Esophagus muscularis mucosa (tissue), 4 donors: ENCODE results near the gene CDC14B. TPM values are rescaled to one million over a fixed set of nuclear protein-coding genes. Genes with fewer than 3 reads are reported as not detected.

ENCODE experiments used
- DNase-seq: peaks from one replicate; pipeline ENCODE4 v3.0.0-alpha.2; 2017; ENCODE audit errors: extremely low spot score
- H3K27ac ChIP-seq, 4 donors: fragments of 200-600 bp; sonication (generic); replicated peaks in 1 of 4; 1 replicate in 3 of 4; 2 replicates in 1 of 4; pipeline ENCODE4 v1.5.1; 2016 to 2019; ENCODE audit warnings: mild to moderate bottlenecking in 1 of 4
- H3K27me3 ChIP-seq, 4 donors: fragments of 200-600 bp; sonication (generic); one replicate each; pipeline versions ENCODE4 v1.5.1 to v1.6.0; 2016 to 2019
- H3K36me3 ChIP-seq, 4 donors: fragments of 200-600 bp; sonication (generic); one replicate each; pipeline ENCODE4 v1.5.1; 2016 to 2019
- H3K4me1 ChIP-seq, 4 donors: fragments of 200-600 bp; sonication (generic); one replicate each; pipeline ENCODE4 v1.5.1; 2016 to 2019
- H3K4me3 ChIP-seq, 4 donors: fragments of 200-600 bp; sonication (generic); 1 replicate in 2 of 4; 2 replicates in 2 of 4; pipeline ENCODE4 v1.5.1; 2016 to 2019; ENCODE audit warnings: mild to moderate bottlenecking in 4 of 4, moderate library complexity in 1 of 4
- H3K9me3 ChIP-seq, 4 donors: fragments of 200-600 bp; sonication (generic); 1 replicate in 3 of 4; 2 replicates in 1 of 4; pipeline ENCODE4 v1.5.1; 2016 to 2019
- CTCF ChIP-seq, 3 experiments: fragments of 200-600 bp in 2 of 3; fragments of 450-650 bp in 1 of 3; sonication (generic) in 2 of 3; IDR thresholded peaks; one replicate each; pipeline ENCODE4 v1.5.1; 2017 to 2019; ENCODE audit warnings: antibody characterized with exemption in 3 of 3, mild to moderate bottlenecking in 2 of 3, moderate library complexity in 1 of 3
- EP300 ChIP-seq: sonication (generic); formaldehyde crosslinking; IDR thresholded peaks from one replicate; pipeline ENCODE4 v1.6.1; 2017; ENCODE audit warnings: antibody characterized with exemption
- POLR2A ChIP-seq: fragments of 450-650 bp; IDR thresholded peaks from one replicate; pipeline ENCODE4 v1.6.1; 2017; ENCODE audit warnings: antibody characterized with exemption, moderate library complexity, mild to moderate bottlenecking, low read depth
- POLR2AphosphoS5 ChIP-seq, 2 donors: sonication (generic); formaldehyde crosslinking; IDR thresholded peaks; one replicate each; pipeline ENCODE4 v1.6.1; 2017; ENCODE audit warnings: antibody characterized with exemption in 2 of 2
- WGBS: methylation state at CpG from one replicate; pipeline ENCODE4 v1.1.5; 2018; 5-methylcytosine and 5-hydroxymethylcytosine counted together
- intact Hi-C: fragments of 100-400 bp; cut with DNase I; formaldehyde crosslinking; loops from one replicate; pipeline ENCODE4 v1.15.1; 2023
- total RNA-seq, 4 donors: library from RNA; depleted of rRNA; stranded (reverse); fragments of >200 nt; gene quantifications; one replicate each; pipeline versions ENCODE4 v1.1.0 to v1.2.1, GENCODE V29; 2016

CDC14B gene
- total RNA-seq, 4 donors from 2014 or later: 22.0 to 39.7 (median 27.0) TPM

GRCh38 chr9:96607971-96608370 is 11.7 kb downstream of the CDC14B start:
- DNase-seq: no peak
- Histone ChIP-seq H3K9me3 (no peaks in the 10 kb centered on the region), H3K4me3 (no peak overlapping the region), H3K4me1 (peaks cover 24 to 47% (median 36%) of the 10 kb centered on the region in 4 donors), H3K27ac (no peak overlapping the region), H3K36me3 (no peaks in the 10 kb centered on the region), H3K27me3 (no peaks in the 10 kb centered on the region)
- intact Hi-C loops: no loop called here
- 75% methylated on average over 3 of the region's 3 CpGs for WGBS
- TF ChIP-seq POLR2AphosphoS5 (IDR thresholded peaks at IDR 0.05): no peak

- 89% methylated on average over 3 of the region's 3 CpGs for WGBS
- intact Hi-C loops: no loop called here
- no peaks in the 10 kb centered on the region for H3K27me3 ChIP-seq
These were observed 14.3 kb downstream of the CDC14B start for GRCh38 chr9:96605328-96605727.

GRCh38 chr9:96604004-96604319 is 15.7 kb downstream of the CDC14B start:
- TF ChIP-seq CTCF (IDR thresholded peaks at IDR 0.05) (no peak), POLR2A (no peak), EP300 (peak; percentile 66), POLR2AphosphoS5 (IDR thresholded peaks at IDR 0.05) (peak; percentile 58 to 67)
- 16% methylated on average over 3 of the region's 3 CpGs for WGBS

More at GRCh38 chr9:96605328-96605727, 14.3 kb downstream of the CDC14B start:
- H3K4me3 ChIP-seq: no peak overlapping the region
- no peak overlapping the region for H3K27ac ChIP-seq
- TF ChIP-seq POLR2A (no peak), EP300 (no peak), CTCF (IDR thresholded peaks at IDR 0.05) (no peak), POLR2AphosphoS5 (IDR thresholded peaks at IDR 0.05) (no peak)
- H3K9me3 ChIP-seq: no peaks in the 10 kb centered on the region
- H3K4me1 ChIP-seq: peaks cover 14 to 29% (median 16%) of the 10 kb centered on the region in 4 donors
- no peak for DNase-seq
- H3K36me3 ChIP-seq: no peaks in the 10 kb centered on the region

GRCh38 chr9:96603305-96604003 is 16.2 kb downstream of the CDC14B start:
- Histone ChIP-seq H3K27ac (peak overlapping the region; percentile 20 to 68 (median 66)), H3K9me3 (no peaks in the 10 kb centered on the region), H3K27me3 (no peaks in the 10 kb centered on the region), H3K36me3 (no peaks in the 10 kb centered on the region), H3K4me3 (peak overlapping the region in 1 of 4 donors; percentile 7), H3K4me1 (peaks cover 12 to 27% (median 16%) of the 10 kb centered on the region in 4 donors)
- no peak for DNase-seq
- intact Hi-C loops: no loop called here
- WGBS: 69% methylated on average over 8 of the region's 8 CpGs
- TF ChIP-seq POLR2AphosphoS5 (IDR thresholded peaks at IDR 0.05): no peak
- TF ChIP-seq EP300: no peak
- TF ChIP-seq CTCF (IDR thresholded peaks at IDR 0.05): no peak
- no peak for TF ChIP-seq POLR2A

More at GRCh38 chr9:96604004-96604319, 15.7 kb downstream of the CDC14B start:
- DNase-seq: no peak
- Histone ChIP-seq H3K27me3 (no peaks in the 10 kb centered on the region), H3K36me3 (no peaks in the 10 kb centered on the region), H3K27ac (peak overlapping the region; percentile 20 to 68 (median 66)), H3K4me1 (peaks cover 12 to 27% (median 16%) of the 10 kb centered on the region in 4 donors), H3K4me3 (peak overlapping the region in 1 of 4 donors; percentile 7), H3K9me3 (no peaks in the 10 kb centered on the region)
- intact Hi-C loops: no loop called here

- Histone ChIP-seq H3K4me3 (no peak overlapping the region), H3K27me3 (no peaks in the 10 kb centered on the region), H3K36me3 (no peaks in the 10 kb centered on the region), H3K9me3 (no peaks in the 10 kb centered on the region), H3K27ac (no peak overlapping the region), H3K4me1 (peaks cover 3 to 22% (median 13%) of the 10 kb centered on the region in 4 donors)
- DNase-seq: no peak
- 93% methylated on average over 5 of the region's 5 CpGs for WGBS
- intact Hi-C loops: no loop called here
- TF ChIP-seq EP300 (no peak), POLR2A (no peak), POLR2AphosphoS5 (IDR thresholded peaks at IDR 0.05) (no peak), CTCF (IDR thresholded peaks at IDR 0.05) (no peak)
These were observed 20.3 kb downstream of the CDC14B start for GRCh38 chr9:96599298-96599697.
